NCI-H2196 treated with DMSO at 0.1 percent for 48 hours (cell line): Measurements from ENCODE around the gene PITPNC1.
"Not testable (repeated sequence)": the region's sequence is repeated elsewhere in the genome, so short reads cannot be mapped to it uniquely, and the experiment has no call there.

Experiments used
- DNase-seq: peaks from one replicate; lab custom pipeline; 2025; ENCODE audit not compliant: unreplicated experiment; lab: John Stamatoyannopoulos, UW

The PITPNC1 gene

GRCh38 chr17:67606896-67607604 is 230.0 kb downstream of the PITPNC1 start:
- DNase-seq = no peak

DNA sequence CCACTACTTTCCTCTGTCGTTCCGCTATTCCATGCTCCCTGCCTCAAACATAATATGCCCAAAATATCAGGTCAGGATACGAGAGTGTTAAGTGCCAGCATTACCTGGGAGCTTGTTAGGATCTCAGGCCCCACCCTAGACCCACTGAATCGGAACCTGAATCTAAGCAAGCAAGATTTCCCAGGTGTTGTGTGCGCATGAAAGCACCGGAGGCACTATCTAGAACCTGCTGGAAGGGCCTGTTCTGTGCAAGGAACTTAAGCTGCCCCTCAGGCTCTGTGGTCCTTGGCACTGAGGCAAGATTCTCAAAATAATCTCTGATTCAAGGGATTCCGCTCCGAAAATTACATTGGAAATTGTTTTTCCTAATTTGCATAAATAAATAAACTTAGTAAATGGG is 233.0 kb downstream of the PITPNC1 start:
- no peak for DNase-seq

DNA sequence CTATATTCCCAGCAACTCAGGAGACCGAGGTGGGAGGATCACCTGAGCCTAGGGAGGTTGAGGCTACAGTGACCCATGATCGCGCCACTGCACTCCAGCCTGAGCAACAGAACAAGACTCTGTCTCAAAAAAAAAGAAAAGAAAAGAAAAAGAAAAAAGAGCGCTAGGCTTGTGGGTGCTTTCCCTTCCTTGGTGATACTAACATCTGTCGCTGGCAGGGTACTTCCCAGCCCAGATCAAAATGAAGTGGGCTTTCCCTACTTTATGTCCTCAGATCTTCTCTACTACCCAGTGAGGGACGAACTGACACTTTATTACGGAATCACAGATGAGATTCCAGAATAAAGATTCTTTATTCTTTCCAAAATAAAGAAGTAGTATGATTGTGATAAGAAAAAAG is 236.9 kb downstream of the PITPNC1 start:
- no peak for DNase-seq

- DNase-seq = no peak
These were observed 238.0 kb downstream of the PITPNC1 start for GRCh38 chr17:67615011-67615561.

DNA sequence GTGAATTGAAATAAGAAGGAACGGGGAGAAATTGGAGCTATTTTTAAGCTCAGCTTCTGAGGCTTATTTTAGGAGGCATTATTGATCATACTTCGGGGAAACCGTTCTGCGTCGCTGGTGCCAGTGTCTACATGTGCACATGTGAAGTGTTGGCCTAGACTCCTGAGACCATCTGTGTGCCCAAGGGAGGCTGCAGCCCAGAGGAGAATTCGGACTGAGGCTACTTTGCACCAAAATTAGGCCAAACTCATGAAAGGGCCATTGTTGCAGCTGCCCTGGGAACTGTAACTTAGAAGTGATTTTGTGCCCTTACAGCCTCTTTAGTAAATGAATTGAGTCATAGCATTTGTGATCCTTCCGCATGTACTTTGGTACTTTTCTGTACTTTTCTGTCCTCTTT is 238.7 kb downstream of the PITPNC1 start:
- DNase-seq = no peak

DNA sequence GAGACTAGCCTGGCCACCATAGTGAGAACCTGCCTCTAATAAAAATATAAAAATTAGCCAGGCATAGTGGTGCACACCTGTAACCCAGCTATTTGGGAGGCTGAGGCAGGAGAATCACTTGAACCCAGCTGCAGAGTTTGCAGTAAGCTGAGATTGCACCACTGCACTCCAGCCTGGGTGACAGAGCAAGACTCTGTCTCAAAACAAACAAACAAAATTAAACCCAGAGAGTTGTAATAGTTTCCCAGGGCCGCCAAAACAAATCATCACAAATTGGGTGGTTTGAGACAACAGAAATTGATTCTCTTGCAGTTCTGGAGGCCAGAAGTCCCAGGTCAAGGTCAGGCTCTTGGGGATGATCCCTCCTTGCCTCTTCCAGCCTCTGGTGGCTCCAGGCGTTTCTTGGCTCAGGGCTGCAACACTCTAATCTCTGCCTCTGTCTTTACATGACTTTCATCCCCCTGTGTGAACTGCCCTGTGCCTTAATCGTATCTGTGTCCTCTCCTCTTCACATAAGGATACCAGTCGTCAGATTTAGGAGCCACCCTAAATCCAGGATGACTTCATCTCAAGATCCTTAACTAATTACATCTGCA is 240.3 kb downstream of the PITPNC1 start:
- no peak for DNase-seq

DNA sequence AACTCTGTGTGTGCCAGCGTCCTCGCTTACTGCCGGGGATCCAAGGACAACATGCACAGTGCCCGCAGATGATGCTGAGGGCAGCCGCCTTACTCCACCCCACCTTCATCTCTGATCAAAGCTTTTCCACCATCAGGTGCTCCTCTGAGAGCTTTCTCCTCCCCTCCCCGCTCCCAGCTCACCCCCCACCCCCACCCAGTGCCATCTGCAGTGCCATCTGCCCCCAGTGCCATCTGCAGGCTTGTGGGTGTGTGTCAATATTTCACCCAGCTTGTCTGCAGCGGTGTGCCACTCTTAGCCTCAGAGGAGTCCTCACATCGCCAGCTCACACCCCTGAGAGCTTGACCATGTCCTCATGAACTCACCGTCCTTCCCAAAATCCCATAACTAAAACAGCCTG is 242.5 kb downstream of the PITPNC1 start:
- no peak for DNase-seq

- no peak for DNase-seq
These were observed 243.0 kb downstream of the PITPNC1 start for GRCh38 chr17:67620088-67620487.

- no peak for DNase-seq
These were observed 243.6 kb downstream of the PITPNC1 start for GRCh38 chr17:67620636-67621035.

GRCh38 chr17:67623767-67624166 is 246.7 kb downstream of the PITPNC1 start:
- DNase-seq = no peak

- peak; percentile 56 for DNase-seq
These were observed 248.0 kb downstream of the PITPNC1 start for GRCh38 chr17:67624886-67625656.

- no peak for DNase-seq
These were observed 248.9 kb downstream of the PITPNC1 start for GRCh38 chr17:67625971-67626370.

DNA sequence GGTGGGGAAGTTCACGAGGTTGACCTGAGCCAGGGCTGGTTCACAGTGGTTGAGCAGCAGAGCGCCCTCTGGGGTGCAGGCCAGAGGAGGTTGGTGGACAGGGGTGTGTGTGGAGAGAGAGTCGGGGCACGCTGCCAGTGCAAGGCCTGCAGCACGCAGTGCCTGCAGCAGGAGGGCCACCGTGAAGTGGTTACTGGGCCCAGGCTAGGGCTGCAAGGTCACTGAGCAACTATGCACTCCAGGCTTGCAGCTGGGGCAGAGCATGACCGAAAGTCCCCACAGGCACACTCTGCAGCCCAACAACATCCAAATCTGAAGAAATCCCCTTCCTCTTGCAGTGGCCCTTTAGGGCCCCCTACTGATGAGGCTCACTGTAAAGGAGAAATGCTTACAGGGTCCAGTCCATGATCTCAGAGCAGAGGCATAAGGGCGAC is 251.5 kb downstream of the PITPNC1 start:
- no peak for DNase-seq

- DNase-seq = peak; percentile 58
These were observed 252.9 kb downstream of the PITPNC1 start for GRCh38 chr17:67629971-67630320.

DNA sequence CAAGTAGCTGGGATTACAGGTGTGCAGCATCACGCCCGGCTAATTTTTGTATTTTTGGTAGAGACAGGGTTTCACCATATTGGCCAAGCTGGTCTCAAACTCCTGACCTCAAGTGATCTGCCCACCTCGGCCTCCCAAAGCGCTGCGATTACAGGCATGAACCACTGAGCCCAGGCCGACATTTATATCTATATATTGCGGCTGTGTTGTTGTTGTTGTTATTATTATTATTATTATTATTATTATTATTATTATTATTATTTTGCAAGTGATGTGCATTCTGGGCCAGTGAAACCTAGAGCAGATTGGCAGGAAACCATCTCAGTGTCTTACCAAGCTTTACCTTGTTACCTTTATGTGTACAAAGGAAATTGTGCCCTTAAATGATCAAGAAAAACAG is 253.8 kb downstream of the PITPNC1 start:
- not testable (repeated sequence) for DNase-seq

GRCh38 chr17:67632141-67632540 is 255.1 kb downstream of the PITPNC1 start:
- DNase-seq = no peak

- no peak for DNase-seq
These were observed 256.7 kb downstream of the PITPNC1 start for GRCh38 chr17:67633751-67634211.

- no peak for DNase-seq
These were observed 258.6 kb downstream of the PITPNC1 start for GRCh38 chr17:67635681-67636080.

GRCh38 chr17:67636312-67636711 is 259.2 kb downstream of the PITPNC1 start:
- DNase-seq = no peak

DNA sequence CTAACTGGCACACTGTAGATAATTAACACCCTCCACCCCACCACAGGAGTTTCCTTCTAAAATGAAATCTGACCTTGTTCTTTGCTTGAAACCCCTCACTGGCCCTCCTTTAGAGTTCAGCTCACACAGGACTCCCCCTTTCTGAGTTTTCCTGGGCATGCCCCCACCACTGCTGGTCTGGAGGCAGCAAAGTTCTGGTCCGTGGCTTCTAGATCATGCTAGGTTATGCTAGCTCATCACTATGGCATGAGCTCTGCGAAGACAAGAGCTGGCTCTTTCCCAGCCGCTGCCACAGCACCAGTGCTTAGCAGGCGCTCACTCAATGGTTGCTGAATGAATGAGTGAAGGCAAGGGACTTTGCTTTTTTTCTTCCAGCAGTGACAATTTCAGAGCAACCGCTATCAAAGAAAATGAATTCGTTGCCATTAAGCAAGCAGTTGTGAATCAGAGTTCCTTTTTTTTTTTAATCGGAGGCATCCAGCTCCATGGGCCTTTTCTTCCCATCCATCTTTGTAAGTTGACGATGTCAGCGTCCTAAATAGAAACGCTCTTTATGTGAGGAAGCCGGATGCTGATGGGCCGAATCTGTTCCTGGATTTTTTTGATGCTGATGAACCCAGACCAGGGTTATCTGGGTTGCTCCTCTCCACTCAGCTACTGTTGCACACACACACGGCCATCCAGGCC is 259.9 kb downstream of the PITPNC1 start:
- no peak for DNase-seq
